Colon (tissue), 2 donors: Measurements from ENCODE around the gene NOMO2.
"Not testable (repeated sequence)": the region's sequence is repeated elsewhere in the genome, so short reads cannot be mapped to it uniquely, and the experiment has no call there.

Experiments used
- FAIRE-seq: peaks from 2 replicates; lab custom pipeline; 2012; peaks lifted over from hg19 to GRCh38; lab: Jason Lieb, UNC
- donor health status: control.
- donor health status: control.

NOMO2 gene

DNA sequence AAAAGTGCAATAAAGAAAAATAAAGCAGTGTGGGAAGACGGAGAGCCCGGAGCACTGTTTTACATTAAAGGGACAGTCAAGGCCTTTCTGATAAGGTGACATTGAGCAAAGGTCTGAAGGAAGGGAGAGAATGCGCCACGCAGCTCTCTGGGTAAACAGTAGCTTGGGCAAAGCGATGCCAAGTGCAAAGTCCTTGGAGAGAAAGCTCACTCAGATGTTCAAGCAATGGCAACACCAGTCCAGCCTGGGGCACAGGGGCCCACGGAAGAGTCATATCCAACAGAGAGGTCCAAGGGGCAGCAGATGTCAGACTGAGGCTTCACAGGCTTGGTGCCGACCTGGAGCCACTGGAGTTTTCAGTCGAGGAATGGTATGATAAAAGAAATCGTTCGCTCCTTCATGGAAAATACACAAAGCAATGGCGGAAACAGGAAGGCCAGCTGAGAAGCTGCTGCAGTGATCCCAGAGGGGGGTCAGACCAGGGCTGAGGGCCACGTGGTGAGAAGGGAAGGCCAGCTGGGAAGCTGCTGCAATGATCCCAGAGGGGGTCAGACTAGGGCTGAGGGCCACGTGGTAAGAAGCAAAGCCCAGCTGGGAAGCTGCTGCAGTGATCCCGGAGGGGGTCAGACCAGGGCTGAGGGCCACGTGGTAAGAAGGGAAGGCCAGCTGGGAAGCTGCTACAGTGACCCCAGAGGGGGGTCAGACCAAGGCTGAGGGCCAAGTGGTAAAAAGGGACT is 40.3 kb downstream of the NOMO2 start:
- not testable (repeated sequence) for FAIRE-seq

DNA sequence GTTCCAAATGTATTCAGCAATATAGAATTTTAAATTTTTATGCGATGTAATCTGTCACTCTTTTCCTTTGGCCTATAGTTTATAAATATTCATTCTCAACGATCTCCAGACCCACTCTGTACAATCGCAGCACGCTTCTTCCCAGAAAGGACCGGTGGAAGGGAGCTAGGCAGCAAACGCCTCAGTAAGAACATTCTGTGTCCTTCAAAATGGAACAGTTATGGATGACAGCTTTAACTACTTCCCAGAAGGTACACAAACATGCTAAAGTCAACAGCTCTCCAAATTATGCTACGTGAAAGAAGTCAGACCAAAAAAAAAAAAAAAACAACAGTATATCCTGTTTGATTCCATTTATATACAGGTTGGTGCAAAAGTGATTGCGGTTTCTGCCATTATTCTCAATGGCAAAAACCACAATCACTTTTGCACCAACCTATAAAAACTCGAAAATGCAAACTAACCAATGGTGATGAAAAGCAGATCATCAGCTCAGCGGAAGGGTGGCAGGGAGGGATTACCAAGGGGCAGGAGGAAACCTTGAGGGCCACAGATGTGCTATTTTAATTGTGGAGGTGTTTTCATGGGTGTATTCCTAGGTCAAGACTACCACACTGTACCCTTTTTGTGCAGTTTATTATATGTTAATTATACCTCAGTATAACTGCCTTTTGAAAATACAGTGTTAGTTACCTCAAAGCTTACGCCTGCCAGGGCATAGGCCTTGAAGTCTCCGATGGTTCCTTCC is 43.2 kb downstream of the NOMO2 start:
- FAIRE-seq = not testable (repeated sequence)

DNA sequence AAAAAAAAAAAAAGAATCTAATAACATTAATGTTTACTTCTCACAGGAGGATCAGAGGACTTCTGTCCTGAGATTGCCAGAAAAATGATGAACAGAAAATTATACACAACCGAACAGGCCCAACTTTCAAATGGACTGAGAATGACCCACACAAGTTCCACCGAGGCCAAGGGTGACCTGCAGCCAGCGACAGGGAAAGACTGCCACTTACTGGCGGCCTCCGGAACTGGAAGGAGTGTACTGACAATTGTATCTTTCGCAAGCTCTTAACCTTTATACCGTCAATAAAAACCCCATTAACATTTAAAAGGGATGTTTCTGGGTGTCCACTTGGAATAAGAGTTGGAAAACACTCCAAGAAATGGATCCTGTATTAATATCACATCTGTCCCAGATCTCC is 63.5 kb downstream of the NOMO2 start:
- FAIRE-seq = not testable (repeated sequence)

DNA sequence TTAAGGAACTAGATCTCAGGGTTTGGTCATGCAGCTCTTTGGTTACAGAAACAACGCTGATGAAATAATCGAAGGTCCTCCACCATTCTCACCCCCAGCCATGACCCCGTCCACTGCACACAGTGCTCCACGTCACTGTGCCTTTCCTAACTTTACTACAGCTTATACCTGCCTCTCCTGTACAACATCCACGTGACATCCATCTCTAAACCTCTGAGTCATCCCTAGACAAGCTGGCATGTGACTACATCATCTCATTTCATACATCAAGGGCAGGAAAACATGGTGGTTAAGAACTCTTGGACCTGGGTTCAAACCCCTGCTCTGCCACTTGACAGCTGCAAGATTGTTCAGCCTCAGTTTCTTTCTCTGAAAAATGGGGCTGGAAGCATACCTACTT is 64.9 kb downstream of the NOMO2 start:
- FAIRE-seq = not testable (repeated sequence)

DNA sequence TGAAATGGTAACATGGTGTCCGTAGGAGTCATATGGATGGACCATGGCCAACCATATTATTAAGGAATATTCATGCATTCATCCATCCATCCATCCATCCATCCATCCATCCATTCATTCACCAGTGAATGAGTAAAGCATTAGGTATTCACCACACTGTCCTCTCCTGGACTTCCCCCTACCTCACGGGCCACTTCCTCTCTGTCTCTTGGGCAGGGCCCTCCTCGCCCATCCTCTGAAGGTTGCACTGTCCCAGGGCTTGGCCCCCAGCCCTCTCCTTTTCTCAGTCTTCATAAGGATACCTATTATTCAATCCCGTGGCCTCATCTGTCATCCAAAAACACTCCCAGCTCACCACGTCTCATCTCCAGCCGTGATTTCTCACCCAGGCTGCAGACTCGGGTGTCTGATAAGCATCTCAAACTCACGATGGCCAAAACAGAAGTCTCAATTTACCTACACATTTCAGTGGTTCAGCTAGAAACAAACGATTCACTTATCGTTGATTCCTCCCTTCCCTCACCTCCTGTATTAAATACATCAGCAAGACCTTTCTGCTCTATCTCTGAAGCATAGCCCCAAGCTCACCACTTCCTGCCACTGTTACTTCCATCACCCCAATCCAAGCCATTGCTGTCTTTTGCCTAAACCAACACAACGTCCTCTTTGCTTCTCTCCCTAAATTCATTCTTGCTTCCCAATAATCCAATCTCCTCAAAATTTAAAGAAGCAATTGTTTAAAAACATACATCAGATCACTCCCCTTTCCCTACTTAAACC is 69.6 kb downstream of the NOMO2 start:
- FAIRE-seq = not testable (repeated sequence)

DNA sequence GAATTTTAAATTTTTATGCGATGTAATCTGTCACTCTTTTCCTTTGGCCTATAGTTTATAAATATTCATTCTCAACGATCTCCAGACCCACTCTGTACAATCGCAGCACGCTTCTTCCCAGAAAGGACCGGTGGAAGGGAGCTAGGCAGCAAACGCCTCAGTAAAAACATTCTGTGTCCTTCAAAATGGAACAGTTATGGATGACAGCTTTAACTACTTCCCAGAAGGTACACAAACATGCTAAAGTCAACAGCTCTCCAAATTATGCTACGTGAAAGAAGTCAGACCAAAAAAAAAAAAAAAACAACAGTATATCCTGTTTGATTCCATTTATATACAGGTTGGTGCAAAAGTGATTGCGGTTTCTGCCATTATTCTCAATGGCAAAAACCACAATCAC is 125.9 kb downstream of the NOMO2 start:
- not testable (repeated sequence) for FAIRE-seq

DNA sequence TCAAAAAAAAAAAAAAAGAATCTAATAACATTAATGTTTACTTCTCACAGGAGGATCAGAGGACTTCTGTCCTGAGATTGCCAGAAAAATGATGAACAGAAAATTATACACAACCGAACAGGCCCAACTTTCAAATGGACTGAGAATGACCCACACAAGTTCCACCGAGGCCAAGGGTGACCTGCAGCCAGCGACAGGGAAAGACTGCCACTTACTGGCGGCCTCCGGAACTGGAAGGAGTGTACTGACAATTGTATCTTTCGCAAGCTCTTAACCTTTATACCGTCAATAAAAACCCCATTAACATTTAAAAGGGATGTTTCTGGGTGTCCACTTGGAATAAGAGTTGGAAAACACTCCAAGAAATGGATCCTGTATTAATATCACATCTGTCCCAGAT is 146.1 kb downstream of the NOMO2 start:
- FAIRE-seq = not testable (repeated sequence)

DNA sequence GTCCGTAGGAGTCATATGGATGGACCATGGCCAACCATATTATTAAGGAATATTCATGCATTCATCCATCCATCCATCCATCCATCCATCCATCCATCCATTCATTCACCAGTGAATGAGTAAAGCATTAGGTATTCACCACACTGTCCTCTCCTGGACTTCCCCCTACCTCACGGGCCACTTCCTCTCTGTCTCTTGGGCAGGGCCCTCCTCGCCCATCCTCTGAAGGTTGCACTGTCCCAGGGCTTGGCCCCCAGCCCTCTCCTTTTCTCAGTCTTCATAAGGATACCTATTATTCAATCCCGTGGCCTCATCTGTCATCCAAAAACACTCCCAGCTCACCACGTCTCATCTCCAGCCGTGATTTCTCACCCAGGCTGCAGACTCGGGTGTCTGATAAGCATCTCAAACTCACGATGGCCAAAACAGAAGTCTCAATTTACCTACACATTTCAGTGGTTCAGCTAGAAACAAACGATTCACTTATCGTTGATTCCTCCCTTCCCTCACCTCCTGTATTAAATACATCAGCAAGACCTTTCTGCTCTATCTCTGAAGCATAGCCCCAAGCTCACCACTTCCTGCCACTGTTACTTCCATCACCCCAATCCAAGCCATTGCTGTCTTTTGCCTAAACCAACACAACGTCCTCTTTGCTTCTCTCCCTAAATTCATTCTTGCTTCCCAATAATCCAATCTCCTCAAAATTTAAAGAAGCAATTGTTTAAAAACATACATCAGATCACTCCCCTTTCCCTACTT is 152.2 kb downstream of the NOMO2 start:
- not testable (repeated sequence) for FAIRE-seq

DNA sequence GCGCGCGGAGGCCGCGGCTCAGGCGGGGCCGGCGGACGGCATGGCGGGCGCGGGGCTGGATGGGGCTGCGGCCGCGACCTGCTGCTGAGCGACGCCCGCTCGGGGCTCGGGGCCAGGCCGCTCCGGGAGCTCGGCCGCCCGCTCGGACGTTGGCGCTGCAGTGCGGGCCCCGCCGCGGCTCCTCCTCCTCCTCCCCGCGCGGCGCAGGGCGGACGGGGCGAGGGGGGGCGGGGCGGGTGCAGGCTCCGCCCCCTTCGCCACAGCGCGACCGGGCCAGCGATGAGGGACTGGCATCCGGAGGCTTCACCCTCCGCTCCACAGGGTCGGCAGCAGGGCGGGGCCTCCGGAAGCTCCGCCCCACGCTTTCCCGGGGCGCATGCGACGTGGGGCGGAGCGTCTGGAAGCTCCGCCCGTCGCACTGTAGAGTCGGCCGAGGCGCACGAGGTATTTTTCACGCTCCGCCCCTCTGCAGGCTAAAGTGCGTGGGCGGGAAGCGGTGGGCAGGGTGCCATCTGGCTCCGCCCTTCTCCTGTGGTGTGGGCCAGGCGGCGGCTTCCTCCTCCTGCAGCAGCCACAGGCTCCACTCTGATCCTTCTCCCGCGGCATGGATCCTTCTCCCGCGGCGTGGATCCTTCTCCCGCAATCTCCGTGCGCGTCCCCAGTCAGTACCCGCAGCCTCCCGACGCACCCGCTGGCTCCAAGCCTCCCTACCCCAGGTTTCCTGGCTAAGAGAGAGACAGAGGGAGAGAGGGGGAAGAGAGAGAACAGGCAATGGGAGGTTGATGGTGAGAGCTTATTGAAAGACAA is 159.8 kb downstream of the NOMO2 start:
- FAIRE-seq = not testable (repeated sequence)

DNA sequence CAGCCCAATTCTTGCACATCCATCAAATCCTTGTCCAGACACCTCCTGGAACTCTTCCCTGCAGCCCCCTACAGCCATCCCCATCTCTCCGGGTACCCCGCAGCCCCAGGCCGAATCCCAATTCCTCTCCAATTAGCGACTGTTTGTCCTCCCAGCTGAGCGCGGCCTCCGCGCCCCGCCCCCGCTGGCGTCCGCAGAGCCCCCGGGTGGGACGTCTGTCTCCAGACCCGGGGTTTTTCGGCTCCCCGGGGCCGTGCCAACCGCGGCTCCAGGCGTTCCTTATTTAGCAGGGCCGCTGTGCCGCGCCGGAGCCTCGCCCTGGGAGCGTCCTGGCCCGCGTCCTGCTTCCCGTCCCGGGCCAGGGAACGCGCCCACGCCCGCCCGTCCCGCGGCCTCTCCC is 160.7 kb downstream of the NOMO2 start:
- FAIRE-seq = not testable (repeated sequence)

DNA sequence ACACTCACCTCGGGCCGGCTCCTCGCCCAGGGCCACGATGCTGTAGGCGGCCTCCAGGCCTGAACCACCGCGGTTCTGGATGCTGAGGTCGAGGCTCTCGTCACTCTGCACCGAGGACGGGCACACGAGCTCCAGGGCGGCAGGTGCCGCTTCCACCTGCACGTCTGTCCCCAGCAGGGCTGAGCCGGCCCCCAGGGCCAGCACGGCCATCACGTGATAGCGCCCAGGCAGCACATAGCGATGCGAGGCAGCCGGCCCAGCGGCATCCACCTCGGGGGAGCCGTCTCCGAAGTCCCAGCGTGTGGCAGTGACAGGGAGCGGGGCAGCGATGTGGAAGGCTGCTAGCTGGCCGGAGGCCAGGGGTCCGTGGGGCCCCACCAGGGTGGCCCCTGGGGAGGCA is 167.5 kb downstream of the NOMO2 start:
- FAIRE-seq = not testable (repeated sequence)

DNA sequence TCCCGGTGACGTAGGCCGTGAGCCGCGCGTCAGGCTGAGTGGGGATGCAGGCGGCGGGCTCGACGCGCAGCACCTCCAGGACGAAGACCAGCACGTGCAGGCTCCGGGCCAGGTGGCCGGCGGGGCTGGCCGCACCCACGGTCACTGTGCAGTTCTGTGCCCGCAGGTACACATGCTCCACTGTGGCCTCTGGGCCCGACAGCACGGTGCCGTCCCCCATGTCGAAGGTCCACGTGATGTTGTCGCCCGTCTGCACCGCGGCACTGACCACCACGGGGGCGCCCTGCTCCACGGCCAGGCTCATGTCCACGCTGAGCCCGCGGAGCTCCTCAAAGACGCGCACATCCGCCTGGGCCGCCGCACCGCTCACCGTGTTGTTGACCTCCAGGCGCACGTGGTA is 174.1 kb downstream of the NOMO2 start:
- FAIRE-seq = not testable (repeated sequence)

DNA sequence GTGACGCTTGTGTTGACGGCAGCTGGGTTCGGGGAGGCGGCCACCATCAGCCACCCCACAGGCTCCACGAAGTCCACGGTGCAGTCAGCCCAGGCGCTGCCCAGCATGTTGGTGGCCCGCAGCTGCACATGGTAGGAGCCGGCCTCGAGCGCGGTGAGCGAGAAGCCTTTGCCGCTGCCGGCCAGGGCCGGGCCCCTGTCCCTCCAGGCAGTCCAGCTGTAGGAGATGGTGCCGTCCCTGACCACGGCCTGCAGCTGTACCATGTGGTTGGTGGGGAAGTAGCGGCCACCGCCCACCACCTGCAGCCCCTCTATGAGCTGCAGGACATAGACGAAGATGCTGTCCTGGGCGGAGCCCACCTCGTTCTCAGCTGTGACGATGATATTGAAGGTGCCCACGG is 175.4 kb downstream of the NOMO2 start:
- FAIRE-seq = not testable (repeated sequence)

DNA sequence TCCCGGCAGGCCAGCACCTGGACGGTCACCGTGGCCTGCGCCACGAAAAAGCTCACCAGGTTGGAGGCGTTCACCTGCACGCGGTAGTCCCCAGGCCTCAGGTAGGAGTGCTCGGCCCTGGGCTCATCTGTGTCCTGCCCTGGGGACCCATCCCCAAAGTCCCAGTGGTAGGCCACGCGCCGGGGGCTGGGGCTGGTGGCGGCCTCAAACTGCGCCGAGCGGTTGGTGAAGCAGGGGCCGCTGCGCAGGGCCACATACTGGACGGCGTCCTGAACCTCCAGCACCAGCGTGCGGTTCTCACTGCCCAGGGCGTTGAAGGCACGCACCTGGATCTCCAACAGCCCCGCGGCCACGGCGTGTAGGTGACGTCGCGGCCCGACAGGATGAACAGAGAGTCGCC is 176.6 kb downstream of the NOMO2 start:
- not testable (repeated sequence) for FAIRE-seq

DNA sequence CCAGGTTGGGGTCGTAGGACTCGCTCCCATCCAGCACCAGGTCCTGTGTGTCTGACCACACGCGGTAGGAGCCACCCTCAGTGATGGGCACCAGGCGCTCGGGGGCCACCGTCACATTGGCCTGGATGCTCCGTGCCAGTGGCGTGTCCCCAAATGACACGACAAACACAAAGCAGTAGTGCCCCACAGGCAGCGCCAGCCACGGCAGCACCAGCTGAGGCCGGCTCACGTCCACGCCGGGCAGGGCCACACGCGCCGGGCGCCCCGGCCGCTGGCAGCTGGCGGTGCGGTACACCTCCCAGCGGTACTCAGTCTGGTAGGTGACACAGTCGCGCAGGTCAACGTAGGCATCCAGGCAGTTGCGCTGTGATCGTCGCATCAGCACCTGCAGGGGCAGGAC is 177.0 kb downstream of the NOMO2 start:
- not testable (repeated sequence) for FAIRE-seq

DNA sequence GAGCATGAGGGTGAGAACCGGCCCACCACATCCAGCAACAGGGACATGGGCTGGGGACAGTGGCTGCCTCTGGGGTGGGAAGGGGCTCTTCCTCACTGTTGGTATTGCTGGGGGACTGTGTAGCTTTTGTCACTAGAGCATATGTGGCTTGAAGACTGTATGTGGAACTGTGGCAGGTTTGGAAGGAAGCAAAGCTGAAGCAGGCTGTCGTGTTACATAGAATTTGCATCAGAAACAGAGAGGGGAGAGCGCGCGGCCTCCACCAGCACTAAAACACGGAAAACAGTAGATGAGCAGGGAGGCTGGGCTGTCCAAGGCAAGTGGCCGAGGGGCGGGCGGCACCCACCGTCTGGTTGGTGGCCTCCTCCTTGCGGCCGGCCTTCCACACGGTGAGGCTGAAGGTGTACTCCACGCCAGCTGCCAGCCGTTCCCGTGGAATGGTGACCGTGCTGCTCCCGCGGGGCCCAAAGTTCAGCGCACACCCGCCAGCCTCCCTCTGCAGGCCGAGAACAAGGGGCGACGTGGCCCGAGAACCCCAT is 177.7 kb downstream of the NOMO2 start:
- FAIRE-seq = not testable (repeated sequence)

DNA sequence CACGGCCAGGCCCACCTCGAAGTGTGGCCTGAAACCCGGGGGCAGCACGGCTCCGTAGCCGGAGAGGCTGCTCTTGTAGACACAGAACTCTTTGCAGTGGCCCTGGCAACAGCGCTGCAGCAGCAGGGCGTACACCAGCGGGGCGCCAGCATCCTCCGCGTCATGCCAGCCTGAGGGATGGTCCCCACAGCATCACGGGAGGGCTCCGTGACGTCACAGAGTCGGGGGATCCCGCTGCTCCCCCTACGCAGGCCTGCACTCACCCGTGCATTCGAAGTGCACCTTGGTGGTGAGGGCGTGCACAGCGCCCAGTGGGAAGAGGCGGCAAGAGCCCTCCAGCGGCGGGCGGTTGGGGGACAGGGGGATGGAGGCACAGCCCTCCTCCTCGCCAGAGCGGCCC is 179.2 kb downstream of the NOMO2 start:
- not testable (repeated sequence) for FAIRE-seq
